ENCODE data around the gene MB21D2. TPM values are rescaled to one million over a fixed set of nuclear protein-coding genes. Genes with fewer than 3 reads are reported as not detected.

Gene MB21D2
- total RNA-seq, 1 donor from 2014 or later: 13.4 TPM

DNA sequence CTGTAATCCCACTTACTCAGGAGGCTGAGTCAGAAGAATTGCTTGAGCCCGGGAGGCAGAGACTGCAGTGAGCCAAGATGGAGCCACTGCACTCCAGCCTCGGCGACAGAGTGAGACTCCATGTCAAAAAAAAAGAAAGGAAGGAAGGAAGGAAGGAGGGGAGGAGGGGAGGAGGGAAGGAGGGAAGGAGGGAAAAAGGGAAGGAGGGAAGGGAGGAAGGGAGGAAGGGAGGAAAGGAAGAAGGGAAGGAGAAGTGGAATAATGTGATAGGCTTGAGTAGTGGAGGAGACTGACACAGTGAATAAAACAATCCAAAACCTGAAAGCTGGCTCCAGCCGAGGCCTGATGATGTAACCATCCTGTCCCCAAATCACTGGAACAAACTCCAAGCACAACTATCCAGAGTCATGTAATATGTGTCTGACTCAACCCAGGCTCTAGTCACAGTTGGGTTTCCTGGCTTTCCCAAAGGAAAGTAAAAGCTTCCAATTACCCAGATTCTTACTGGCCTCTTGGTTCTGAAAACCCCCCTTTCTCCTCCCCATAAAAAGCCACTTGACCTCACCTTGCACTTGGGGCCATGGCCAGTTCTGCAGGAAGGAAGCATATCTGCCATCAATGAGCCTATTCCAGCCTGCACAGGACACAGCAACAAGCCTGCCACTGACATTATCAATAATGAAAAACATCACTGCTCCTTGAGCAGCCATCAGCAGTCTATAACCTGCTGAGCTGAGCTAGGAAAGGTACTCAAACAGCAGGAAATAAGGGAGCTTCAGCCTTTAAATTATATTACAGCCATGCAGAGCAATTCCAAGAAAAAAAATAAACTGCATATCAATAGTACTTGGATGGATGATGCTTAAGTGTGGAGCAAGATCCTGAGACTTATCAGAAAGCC, 48.3 kb downstream of the MB21D2 start:
- Mint-ChIP-seq H3K4me1 (ENCODE audit: low read depth) (peaks cover 2% of the 10 kb centered on the region), H3K9me3 (ENCODE audit: low read depth) (no peaks in the 10 kb centered on the region), H3K27ac (peak overlapping the region; percentile 7), H3K27me3 (no peaks in the 10 kb centered on the region), H3K4me3 (ENCODE audit: low read depth) (no peak overlapping the region), H3K36me3 (ENCODE audit: insufficient read depth) (peaks cover 4% of the 10 kb centered on the region)
- TF ChIP-seq, protein P1, sequence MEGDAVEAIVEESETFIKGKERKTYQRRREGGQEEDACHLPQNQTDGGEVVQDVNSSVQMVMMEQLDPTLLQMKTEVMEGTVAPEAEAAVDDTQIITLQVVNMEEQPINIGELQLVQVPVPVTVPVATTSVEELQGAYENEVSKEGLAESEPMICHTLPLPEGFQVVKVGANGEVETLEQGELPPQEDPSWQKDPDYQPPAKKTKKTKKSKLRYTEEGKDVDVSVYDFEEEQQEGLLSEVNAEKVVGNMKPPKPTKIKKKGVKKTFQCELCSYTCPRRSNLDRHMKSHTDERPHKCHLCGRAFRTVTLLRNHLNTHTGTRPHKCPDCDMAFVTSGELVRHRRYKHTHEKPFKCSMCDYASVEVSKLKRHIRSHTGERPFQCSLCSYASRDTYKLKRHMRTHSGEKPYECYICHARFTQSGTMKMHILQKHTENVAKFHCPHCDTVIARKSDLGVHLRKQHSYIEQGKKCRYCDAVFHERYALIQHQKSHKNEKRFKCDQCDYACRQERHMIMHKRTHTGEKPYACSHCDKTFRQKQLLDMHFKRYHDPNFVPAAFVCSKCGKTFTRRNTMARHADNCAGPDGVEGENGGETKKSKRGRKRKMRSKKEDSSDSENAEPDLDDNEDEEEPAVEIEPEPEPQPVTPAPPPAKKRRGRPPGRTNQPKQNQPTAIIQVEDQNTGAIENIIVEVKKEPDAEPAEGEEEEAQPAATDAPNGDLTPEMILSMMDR (IDR thresholded peaks at IDR 0.05; ENCODE audit: unreplicated experiment): no peak
- no peak for DNase-seq (ENCODE audit: low spot score, unreplicated experiment)

DNA sequence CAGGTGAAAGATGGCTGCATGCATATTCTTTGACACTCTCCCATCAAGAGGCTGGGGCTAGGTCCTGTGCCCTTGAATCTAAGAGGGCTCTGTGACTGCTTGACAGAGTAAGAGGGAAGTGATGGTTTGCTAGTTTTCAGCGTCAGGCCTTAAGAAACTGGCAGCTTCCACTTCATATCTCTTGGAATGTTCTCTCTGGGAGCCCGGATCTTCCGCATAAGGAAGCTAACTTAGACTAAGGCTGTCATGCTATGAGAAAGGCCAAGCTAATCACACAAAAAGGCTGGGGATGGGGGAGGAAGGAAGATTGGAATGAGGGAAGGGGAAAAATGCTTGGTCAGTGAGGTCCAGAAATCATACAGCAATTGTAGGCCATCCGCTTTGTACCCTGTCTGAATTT, 50.0 kb downstream of the MB21D2 start:
- TF ChIP-seq, protein P1 (IDR thresholded peaks at IDR 0.05; ENCODE audit: unreplicated experiment): no peak
- peaks cover 2% of the 10 kb centered on the region for H3K4me1 Mint-ChIP-seq (ENCODE audit: low read depth)
- no peak for DNase-seq (ENCODE audit: low spot score, unreplicated experiment)
- no peaks in the 10 kb centered on the region for H3K27me3 Mint-ChIP-seq
- H3K9me3 Mint-ChIP-seq (ENCODE audit: low read depth): no peaks in the 10 kb centered on the region
- H3K4me3 Mint-ChIP-seq (ENCODE audit: low read depth): no peak overlapping the region
- peaks cover 3% of the 10 kb centered on the region for H3K36me3 Mint-ChIP-seq (ENCODE audit: insufficient read depth)
- H3K27ac Mint-ChIP-seq: no peak overlapping the region

DNA sequence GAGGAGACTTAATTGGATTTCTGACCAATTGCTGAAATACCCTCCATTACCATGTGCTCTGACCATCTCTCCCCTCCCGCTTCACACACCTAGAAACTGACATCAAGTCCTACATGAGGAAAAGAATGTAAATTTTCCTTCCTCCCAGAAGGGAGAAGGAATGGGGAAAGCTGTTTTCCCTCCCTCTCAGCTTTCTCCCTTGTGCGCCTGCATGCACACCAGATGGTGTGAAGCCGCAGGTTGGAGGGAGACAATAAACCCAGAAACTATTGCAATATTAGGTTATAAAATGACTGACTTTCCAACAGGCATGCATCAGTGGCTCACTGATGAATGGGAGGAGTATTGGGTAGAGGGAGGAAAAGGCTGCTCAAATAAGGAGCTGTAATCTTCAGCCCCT, 50.9 kb downstream of the MB21D2 start:
- H3K9me3 Mint-ChIP-seq (ENCODE audit: low read depth): peaks cover 1% of the 10 kb centered on the region
- no peak overlapping the region for H3K4me3 Mint-ChIP-seq (ENCODE audit: low read depth)
- peaks cover 2% of the 10 kb centered on the region for H3K4me1 Mint-ChIP-seq (ENCODE audit: low read depth)
- DNase-seq (ENCODE audit: low spot score, unreplicated experiment): no peak
- peaks cover 6% of the 10 kb centered on the region for H3K36me3 Mint-ChIP-seq (ENCODE audit: insufficient read depth)
- TF ChIP-seq, protein P1 (IDR thresholded peaks at IDR 0.05; ENCODE audit: unreplicated experiment): no peak
- no peak overlapping the region for H3K27ac Mint-ChIP-seq
- no peaks in the 10 kb centered on the region for H3K27me3 Mint-ChIP-seq

DNA sequence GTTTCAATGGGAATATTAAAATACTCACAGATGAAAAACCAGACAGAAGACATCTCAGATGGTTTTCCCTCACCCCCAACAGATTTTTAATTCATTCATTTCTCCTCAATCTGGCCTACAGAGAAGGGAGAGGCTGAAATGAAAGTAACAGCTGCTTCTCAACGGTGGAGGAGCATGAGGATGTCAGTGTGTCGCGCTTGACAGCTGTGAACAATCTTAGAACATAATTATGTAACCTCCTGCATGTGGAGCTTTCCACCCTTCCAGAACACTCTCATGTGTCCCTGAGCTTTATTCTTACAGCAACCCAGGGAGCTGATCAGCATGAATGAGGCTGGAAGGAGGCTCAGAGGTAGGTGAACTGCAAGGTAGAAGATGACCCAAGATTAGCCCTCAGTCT, 52.7 kb downstream of the MB21D2 start:
- no peak for DNase-seq (ENCODE audit: low spot score, unreplicated experiment)
- H3K27ac Mint-ChIP-seq: no peak overlapping the region
- TF ChIP-seq, protein P1 (IDR thresholded peaks at IDR 0.05; ENCODE audit: unreplicated experiment): no peak
- peaks cover 2% of the 10 kb centered on the region for H3K4me1 Mint-ChIP-seq (ENCODE audit: low read depth)
- H3K9me3 Mint-ChIP-seq (ENCODE audit: low read depth): peaks cover 3% of the 10 kb centered on the region
- H3K27me3 Mint-ChIP-seq: no peaks in the 10 kb centered on the region
- peaks cover 6% of the 10 kb centered on the region for H3K36me3 Mint-ChIP-seq (ENCODE audit: insufficient read depth)
- no peak overlapping the region for H3K4me3 Mint-ChIP-seq (ENCODE audit: low read depth)

DNA sequence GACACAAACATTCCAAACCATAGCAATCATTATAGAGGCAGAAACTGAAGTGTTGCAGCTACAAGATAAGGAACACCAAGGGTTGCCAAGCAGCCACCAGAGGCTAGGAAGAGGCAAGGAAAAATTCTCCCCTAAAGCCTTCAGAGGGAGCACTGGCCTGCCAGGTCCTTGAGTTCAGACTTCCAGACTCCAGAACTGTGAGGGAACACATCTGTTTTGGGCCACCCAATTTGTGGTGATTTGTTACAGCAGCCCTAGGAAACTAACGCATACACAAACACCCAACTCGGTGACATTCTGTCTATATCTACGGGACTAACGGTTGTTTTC, 54.6 kb downstream of the MB21D2 start:
- H3K27me3 Mint-ChIP-seq: no peaks in the 10 kb centered on the region
- H3K4me1 Mint-ChIP-seq (ENCODE audit: low read depth): peaks cover 2% of the 10 kb centered on the region
- TF ChIP-seq, protein P1 (IDR thresholded peaks at IDR 0.05; ENCODE audit: unreplicated experiment): no peak
- no peak for DNase-seq (ENCODE audit: low spot score, unreplicated experiment)
- no peak overlapping the region for H3K4me3 Mint-ChIP-seq (ENCODE audit: low read depth)
- H3K27ac Mint-ChIP-seq: no peak overlapping the region
- H3K9me3 Mint-ChIP-seq (ENCODE audit: low read depth): peaks cover 3% of the 10 kb centered on the region
- peaks cover 6% of the 10 kb centered on the region for H3K36me3 Mint-ChIP-seq (ENCODE audit: insufficient read depth)
